Activated CD8-positive, alpha-beta memory T cell treated with anti-CD3 and anti-CD28 coated beads for 4 hours (primary cell): ENCODE measurements around the gene TEF.
A peak's percentile ranks its signal among the peaks of the same experiment; 100 is the strongest.

ENCODE experiments used
- DNase-seq, 2 donors: peaks; one replicate each; pipeline ENCODE4 v3.0.0-alpha.2; 2020; ENCODE audit warnings: low read depth in 2 of 2

Gene TEF

GRCh38 chr22:41381329-41382097 is at the start of gene TEF:
Gene TEF, plus strand, starts transcription at chr22:41381942. Its CDS starts 103 bp downstream, at chr22:41382045.
- peak; percentile 95 to 97 for DNase-seq

GRCh38 chr22:41332217-41332939 is 49.4 kb upstream of the TEF start:
- DNase-seq, result no peak

- DNase-seq, result no peak
Observed at GRCh38 chr22:41333806-41334205, 47.9 kb upstream of the TEF start.

- DNase-seq, result no peak
Observed at GRCh38 chr22:41334215-41334614, 47.5 kb upstream of the TEF start.

- no peak for DNase-seq
Observed at GRCh38 chr22:41334951-41335635, 46.6 kb upstream of the TEF start.

- no peak for DNase-seq
Observed at GRCh38 chr22:41338614-41339212, 43.0 kb upstream of the TEF start.

GRCh38 chr22:41339823-41340222 is 41.9 kb upstream of the TEF start:
- no peak for DNase-seq

- DNase-seq, result no peak
Observed at GRCh38 chr22:41340357-41340756, 41.4 kb upstream of the TEF start.

GRCh38 chr22:41341012-41341411 is 40.7 kb upstream of the TEF start:
- DNase-seq, result no peak

- no peak for DNase-seq
Observed at GRCh38 chr22:41341990-41342389, 39.8 kb upstream of the TEF start.

GRCh38 chr22:41343300-41343699 is 38.4 kb upstream of the TEF start:
- no peak for DNase-seq

- DNase-seq, result no peak
Observed at GRCh38 chr22:41343717-41344116, 38.0 kb upstream of the TEF start.

GRCh38 chr22:41344189-41344788 is 37.5 kb upstream of the TEF start:
- no peak for DNase-seq

- DNase-seq, result no peak
Observed at GRCh38 chr22:41345807-41346335, 35.9 kb upstream of the TEF start.

GRCh38 chr22:41347066-41347859 is 34.5 kb upstream of the TEF start:
- DNase-seq, result no peak

GRCh38 chr22:41348964-41349484 is 32.7 kb upstream of the TEF start:
- DNase-seq, result no peak

- DNase-seq, result no peak
Observed at GRCh38 chr22:41350087-41350486, 31.7 kb upstream of the TEF start.

GRCh38 chr22:41351011-41351410 is 30.7 kb upstream of the TEF start:
- no peak for DNase-seq

- no peak for DNase-seq
Observed at GRCh38 chr22:41352058-41352457, 29.7 kb upstream of the TEF start.

GRCh38 chr22:41353862-41354575 is 27.7 kb upstream of the TEF start:
- no peak for DNase-seq
